ENCODE data around the gene MMP2.

DNA sequence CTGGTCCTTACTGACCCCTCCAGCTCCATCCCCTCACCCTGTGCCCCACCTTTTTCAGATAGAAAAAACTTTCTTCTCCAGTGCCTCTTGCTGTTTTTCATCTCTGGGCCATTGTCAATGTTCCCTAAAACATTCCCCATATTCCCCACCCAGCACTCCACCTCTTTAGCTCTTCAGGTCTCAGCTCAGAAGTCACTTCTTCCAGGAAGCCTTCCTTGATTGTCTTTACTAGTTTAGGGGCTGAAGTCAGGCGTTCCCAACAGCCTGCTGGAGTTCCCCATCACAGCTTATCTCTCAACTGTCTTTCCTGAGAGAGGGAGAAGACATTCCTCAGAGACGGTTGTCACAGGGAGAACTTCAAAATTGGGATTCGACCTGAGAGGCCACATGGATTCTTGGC, 1.3 kb upstream of the MMP2 start:
- TF ChIP-seq, protein P1, sequence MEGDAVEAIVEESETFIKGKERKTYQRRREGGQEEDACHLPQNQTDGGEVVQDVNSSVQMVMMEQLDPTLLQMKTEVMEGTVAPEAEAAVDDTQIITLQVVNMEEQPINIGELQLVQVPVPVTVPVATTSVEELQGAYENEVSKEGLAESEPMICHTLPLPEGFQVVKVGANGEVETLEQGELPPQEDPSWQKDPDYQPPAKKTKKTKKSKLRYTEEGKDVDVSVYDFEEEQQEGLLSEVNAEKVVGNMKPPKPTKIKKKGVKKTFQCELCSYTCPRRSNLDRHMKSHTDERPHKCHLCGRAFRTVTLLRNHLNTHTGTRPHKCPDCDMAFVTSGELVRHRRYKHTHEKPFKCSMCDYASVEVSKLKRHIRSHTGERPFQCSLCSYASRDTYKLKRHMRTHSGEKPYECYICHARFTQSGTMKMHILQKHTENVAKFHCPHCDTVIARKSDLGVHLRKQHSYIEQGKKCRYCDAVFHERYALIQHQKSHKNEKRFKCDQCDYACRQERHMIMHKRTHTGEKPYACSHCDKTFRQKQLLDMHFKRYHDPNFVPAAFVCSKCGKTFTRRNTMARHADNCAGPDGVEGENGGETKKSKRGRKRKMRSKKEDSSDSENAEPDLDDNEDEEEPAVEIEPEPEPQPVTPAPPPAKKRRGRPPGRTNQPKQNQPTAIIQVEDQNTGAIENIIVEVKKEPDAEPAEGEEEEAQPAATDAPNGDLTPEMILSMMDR (IDR thresholded peaks at IDR 0.05) = no peak
- TF ChIP-seq REST (IDR thresholded peaks at IDR 0.05; ENCODE audit: insufficient read depth in 1 of 2, low read depth in 2 of 2, low read length in 1 of 2) (no peak), TCF7L2 (IDR thresholded peaks at IDR 0.05; ENCODE audit: low read depth, low read length) (no peak)
